GM18951 (cell line): ENCODE data around the gene GFI1B.

Experiments
- POLR2A ChIP-seq: IDR thresholded peaks from 4 replicates; pipeline ENCODE4 v1.6.1; 2011; ENCODE audit warnings: mild to moderate bottlenecking; ENCODE audit not compliant: insufficient read length, insufficient read depth; ENCODE audit errors: extremely low read depth
- in situ Hi-C: fragments of 300-500 bp; cut with MboI; formaldehyde crosslinking; loops from one replicate; pipeline ENCODE4 v1.12.0; 2022; ENCODE audit warnings: low sequenced_read_pairs, mixed read lengths, inconsistent platforms; ENCODE audit not compliant: unreplicated experiment

The GFI1B gene

DNA sequence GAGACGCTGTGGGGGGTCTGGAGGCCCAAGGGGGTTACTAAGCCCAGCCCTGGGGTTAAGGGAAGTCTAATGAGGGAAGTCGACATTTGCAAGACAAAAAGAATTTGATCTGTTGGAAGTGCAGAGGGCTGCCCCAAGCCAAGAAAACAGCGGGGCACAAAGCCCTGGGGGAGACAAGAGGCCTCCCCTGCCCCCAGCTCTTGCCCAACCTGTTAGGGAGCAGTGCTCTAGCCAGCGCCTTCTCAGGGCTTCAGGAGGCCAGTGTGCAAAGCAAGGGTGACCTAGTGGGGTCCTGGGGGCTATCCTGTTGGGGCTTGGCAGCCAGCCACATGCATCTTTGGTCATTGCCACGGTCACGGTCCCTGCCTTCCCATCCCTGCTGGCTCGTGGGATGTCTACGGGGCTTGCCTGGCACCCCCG is 25.2 kb downstream of the GFI1B start:
- in situ Hi-C loops, result no loop called here
- no peak for TF ChIP-seq POLR2A

DNA sequence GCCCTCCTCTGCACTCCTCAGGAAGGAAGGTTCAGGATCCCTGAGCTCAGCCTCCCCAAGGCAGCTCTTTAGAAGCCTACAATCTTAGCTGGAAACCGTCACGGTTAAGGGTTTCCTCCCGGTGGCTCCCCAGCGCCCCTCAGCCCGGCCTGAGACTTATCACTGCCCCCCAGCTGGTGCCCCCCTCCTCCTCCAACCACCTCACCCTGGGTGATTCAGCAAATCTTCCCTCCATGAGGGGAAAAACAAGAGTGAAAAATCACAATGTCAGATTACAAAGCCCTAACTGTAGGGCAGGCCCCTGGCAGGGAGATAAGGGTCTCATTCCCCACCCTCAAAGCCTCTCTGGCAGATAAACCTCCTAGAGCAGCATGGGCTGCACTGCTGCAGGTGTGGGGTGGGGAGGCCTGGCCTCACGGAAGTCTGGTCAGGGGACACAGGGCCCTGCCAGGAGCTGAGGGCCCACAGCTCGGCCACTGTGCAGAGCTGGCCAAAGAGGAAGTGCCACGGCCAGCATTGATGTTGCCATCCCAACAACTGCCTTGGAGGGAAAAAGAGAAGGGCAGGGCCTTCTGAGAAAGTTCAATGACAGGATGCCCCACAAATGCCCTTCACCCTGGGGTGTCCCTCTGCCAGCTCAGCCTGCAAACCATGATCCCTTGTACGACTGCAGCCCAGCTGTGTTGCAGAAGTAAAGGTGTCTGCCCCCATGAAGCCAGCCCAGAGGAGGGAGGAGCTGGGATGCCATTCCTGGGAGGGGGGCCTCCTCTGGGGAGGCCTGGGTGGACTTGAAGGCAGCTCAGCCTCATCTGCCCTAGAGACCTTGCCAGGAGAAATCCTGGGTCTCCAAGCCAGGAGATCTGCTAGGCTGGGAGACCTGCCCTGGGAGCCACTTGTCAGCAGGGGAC is 25.9 kb downstream of the GFI1B start:
- in situ Hi-C loops, result no loop called here
- TF ChIP-seq POLR2A, result no peak

DNA sequence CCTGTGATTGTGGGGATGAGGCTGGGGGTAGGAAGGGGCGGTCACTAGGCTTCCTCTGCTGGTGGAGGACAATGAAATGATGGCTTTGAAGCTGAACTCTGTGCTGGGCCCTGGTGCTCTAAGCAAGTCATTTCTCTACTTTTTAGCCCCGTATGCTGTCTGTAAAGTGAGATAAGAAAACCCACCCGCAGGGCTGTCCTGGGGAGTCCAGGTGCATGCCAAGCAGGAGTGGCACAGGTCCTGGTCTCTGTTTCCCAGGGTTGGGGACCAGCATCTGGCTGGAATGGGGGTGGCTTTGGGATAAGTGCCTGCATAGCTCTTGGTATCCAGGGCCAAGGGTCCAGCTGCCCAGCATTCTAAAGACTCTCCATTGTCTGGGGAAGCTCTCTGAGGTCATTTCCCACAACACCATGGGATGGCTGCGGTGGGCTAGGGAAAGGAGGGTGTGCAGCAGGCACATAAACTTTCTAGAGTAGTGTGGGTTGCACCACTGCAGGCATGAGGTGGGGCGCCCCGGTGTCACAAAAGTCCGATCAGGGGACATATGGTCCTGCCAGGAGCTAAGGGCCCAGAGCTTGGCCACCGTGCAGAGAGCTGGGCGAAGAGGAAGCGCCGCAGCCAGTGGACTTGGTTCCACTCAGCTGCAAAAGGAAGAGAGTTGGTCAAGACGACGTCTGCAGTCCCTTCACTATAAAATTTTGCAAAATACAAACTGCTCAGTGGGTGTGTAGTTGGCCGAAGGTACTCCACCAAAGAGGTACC is 26.7 kb downstream of the GFI1B start:
- in situ Hi-C loops, result no loop called here
- no peak for TF ChIP-seq POLR2A

DNA sequence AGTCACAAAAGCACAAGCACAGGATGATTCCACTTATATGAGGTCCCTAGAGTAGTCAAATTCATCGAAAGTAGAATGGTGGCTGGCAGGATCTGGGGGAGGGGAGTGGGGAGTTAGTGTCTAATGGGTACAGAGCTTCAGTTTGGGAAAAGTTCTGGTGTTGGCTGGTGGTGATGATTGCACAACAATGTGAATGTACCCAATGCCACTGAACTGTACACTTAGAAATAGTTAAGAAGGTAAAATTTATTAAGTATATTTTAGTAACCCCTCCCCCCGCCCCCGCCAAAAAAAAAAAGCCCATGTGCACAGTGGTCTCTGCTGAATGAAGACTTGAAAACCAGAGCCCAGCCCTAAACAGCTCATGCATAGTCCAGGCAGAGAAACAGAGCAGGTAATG is 27.5 kb downstream of the GFI1B start:
- in situ Hi-C loops, result no loop called here
- TF ChIP-seq POLR2A, result no peak

GRCh38 chr9:133006731-133007352 is 28.3 kb downstream of the GFI1B start:
- in situ Hi-C loops, result no loop called here
- no peak for TF ChIP-seq POLR2A

- no peak for TF ChIP-seq POLR2A
- in situ Hi-C loops, result no loop called here
These were observed 29.9 kb downstream of the GFI1B start for GRCh38 chr9:133008406-133008805.

- in situ Hi-C loops, result no loop called here
- TF ChIP-seq POLR2A, result no peak
These were observed 30.3 kb downstream of the GFI1B start for GRCh38 chr9:133008824-133009223.

DNA sequence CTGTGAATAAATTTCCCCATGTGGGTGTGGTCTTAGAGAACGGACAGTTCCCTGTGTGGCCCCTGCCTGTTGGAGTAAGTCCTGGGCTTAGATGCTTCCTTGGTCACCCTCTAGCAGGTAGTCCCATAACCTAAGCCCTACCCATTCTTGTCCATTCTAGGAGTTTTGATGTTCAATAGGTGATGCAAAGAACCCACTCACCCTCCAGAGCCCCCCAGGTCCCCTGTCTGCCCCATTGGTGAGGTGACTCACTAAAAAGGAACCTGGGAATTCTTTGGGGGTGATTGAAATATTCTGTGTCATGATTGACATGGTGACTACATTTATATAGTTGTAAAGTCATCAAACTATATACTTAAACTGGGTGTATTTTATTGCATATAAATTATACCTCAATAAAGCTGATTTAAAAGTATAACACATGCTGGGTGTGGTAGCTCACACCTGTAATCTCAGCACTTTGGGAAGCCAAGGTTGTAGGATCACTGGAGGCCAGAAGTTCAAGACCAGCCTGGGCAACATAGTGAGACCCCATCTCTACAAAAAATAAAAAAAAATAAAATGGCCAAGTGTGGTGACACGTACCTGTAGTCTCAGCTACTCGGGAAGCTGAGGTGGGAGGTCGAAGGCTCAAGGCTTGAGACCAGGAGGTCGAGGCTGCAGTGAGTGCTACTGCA is 31.6 kb downstream of the GFI1B start:
- no peak for TF ChIP-seq POLR2A
- in situ Hi-C loops, result no loop called here

- in situ Hi-C loops, result no loop called here
- no peak for TF ChIP-seq POLR2A
These were observed 36.2 kb downstream of the GFI1B start for GRCh38 chr9:133014696-133015095.

DNA sequence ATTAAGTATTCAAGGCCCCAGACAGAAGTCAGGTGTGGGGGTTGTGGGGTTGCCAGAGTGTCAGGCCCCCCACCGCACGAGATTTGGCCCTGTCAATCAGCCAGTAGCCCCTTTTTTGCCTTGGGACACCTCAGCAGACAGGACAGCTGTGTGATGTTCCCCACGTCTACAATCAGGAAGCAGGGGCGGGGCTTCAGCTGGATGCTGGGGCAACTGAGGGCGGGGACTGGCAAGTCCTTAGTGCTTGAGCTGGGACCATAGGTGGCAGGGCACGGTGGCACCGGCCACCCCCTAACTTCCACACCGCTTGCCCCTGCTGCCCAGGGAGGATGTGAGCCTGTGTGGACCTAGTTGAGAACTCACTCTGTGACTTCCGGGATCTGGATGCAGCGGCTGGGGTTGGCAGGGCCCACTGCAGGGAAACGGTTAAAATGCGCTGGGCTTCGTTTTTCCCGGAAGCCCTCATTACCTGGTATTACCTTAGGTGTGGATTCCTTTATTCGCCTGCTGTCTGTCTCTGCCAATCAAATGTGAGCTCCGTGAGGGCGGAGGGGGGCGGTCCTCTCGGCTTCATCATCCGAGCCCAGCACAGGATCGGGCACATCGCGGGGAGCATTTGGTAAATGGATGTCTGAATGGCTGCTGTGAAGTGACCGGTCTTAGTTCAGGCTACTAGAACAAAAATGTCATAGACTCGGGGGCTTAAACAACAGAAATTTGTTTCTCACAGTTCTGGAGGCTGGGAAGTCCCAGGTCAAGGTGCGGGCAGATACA is 44.8 kb downstream of the GFI1B start:
- TF ChIP-seq POLR2A, result no peak
- in situ Hi-C loops, result no loop called here

DNA sequence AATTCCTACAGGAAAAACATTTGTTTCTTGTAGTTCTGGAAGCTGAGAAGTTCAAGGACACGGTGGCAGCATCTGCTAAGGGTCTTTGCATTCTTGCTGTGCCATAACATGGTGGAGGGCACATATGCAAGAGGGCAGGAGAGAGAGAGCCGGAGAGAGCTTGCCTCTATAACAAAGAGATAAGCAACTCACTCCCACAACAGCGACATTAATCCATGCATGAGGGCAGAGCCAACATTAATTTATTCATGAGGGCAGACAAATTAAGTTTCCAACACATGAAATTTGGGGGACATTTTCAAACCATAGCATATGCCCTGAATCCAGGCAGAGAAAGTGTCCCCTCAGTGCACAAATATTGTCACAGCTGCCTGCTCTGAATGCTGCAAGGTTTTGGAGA is 47.9 kb downstream of the GFI1B start:
- no peak for TF ChIP-seq POLR2A
- in situ Hi-C loops, result no loop called here

- in situ Hi-C loops, result no loop called here
- no peak for TF ChIP-seq POLR2A
These were observed 48.6 kb downstream of the GFI1B start for GRCh38 chr9:133027134-133027533.
